ENCODE results near the gene UXS1. TPM values are rescaled to one million over a fixed set of nuclear protein-coding genes. Genes with fewer than 3 reads are reported as not detected.

Gene UXS1
- total and polyA plus RNA-seq, 11 donors: 11.0 to 36.9 (median 30.9) TPM

DNA sequence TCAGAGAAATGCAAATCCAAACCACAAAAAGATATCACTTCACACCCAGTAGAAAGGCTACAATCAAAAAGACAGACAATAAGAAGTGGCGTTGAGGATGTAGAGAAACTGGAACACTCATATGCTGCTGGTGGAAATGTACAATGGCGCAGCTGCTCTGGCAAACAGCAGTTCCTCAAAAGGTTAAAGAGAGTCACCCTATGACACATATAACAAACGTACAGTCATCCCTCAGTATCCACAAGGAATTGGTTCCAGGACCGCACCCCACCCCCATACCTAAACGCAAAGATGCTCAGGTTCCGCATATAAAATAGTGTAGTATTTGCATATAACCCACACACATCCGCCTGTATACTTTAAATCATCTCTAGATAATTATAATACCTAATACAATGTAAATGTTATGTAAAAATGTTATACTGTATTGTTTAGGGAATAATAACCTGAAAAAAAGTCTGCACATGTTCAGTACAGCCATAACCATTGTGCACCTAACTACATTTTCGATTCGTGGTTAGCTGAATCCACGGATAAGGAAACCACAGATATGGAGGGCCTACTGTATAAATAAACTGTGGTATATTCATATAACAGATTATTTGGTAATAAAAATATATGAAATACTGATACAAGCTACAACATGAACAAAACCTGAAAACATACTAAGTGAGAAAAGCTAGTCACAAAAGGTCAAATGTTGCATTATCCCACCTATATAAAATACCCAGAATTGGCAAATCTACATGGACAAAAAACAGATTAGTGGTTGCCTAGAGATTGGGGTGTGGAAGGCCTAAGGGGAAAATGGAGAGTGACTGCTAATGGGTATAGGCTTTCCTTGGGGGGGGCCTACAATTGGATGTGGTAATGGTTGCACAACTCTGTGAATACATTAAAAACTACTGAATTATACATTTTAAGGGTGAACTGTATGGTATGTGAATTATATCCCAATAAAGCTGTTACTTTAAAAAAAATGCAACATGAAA is 37.5 kb downstream of the UXS1 start:
- no peak overlapping the region for H3K4me3 ChIP-seq
- ATAC-seq (no peak), DNase-seq (no peak)
- H3K36me3 ChIP-seq: peaks cover 0 to 57% (median 17%) of the 10 kb centered on the region in 9 donors
- peaks cover 0 to 32% (median 16%) of the 10 kb centered on the region in 12 donors for H3K9me3 ChIP-seq
- 93 to 97% (median 95%) methylated on average over 10 of the region's 10 CpGs for WGBS, 4 donors
- TF ChIP-seq POLR2A (IDR thresholded peaks at IDR 0.05): no peak
- TF ChIP-seq, protein P1, sequence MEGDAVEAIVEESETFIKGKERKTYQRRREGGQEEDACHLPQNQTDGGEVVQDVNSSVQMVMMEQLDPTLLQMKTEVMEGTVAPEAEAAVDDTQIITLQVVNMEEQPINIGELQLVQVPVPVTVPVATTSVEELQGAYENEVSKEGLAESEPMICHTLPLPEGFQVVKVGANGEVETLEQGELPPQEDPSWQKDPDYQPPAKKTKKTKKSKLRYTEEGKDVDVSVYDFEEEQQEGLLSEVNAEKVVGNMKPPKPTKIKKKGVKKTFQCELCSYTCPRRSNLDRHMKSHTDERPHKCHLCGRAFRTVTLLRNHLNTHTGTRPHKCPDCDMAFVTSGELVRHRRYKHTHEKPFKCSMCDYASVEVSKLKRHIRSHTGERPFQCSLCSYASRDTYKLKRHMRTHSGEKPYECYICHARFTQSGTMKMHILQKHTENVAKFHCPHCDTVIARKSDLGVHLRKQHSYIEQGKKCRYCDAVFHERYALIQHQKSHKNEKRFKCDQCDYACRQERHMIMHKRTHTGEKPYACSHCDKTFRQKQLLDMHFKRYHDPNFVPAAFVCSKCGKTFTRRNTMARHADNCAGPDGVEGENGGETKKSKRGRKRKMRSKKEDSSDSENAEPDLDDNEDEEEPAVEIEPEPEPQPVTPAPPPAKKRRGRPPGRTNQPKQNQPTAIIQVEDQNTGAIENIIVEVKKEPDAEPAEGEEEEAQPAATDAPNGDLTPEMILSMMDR (IDR thresholded peaks at IDR 0.05): no peak
- H3K27ac ChIP-seq: no peak overlapping the region
- H3K27me3 ChIP-seq: no peaks in the 10 kb centered on the region
- H3K4me1 ChIP-seq: peaks cover 0 to 15% (median under 1%) of the 10 kb centered on the region in 12 donors
- intact Hi-C loops (cut with DNase I): no loop called here

DNA sequence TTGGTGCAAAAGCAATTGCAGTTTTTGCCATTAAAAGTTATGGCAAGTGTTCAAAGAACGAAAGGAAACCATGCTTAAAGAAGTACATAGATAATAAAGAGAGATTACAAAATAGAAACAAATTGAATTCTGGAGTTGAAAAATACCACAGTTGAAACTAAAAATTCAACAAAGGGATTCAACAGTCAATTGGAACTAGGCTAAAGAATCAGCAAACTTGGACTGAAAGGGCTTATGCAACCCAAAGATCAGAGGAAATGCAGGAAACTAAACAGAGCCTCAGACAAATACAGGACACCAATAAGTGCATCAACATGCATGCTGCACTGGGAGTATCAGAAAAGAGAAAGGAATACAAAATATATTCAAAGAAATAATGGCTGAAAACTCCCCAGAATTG is 40.3 kb downstream of the UXS1 start:
- DNase-seq (no peak), ATAC-seq (no peak)
- Histone ChIP-seq H3K36me3 (peaks cover 0 to 55% (median 19%) of the 10 kb centered on the region in 9 donors), H3K4me3 (no peak overlapping the region), H3K4me1 (no peaks in the 10 kb centered on the region), H3K27ac (no peak overlapping the region), H3K9me3 (peaks cover 0 to 32% (median 16%) of the 10 kb centered on the region in 12 donors), H3K27me3 (no peaks in the 10 kb centered on the region)
- TF ChIP-seq POLR2A (IDR thresholded peaks at IDR 0.05): no peak
- TF ChIP-seq, protein P1 (IDR thresholded peaks at IDR 0.05): no peak
- WGBS, 4 donors: 86 to 96% (median 92%) methylated on average over 1 of the region's 1 CpG
- intact Hi-C loops (cut with DNase I): no loop called here

DNA sequence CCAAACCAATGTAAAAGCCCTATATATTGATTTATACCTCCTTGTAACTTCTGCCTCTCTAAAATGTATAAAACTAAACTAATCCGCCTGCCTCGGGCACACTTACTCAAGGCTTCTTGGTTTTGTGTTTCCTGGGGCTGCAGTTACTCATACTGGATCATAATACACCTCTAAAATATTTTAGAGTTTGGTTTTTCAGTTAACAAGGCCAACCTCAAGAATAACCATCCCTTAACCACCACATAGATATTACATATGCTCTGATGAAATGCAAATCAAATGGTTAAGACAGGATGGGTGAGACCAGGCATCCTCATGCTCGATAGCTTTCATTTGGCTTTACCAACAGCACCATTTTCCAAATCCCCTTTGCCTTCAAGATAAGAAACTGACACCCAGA is 46.4 kb downstream of the UXS1 start:
- 92 to 95% (median 95%) methylated on average over 3 of the region's 3 CpGs for WGBS, 4 donors
- Histone ChIP-seq H3K27ac (no peak overlapping the region), H3K27me3 (no peaks in the 10 kb centered on the region), H3K4me3 (no peak overlapping the region), H3K9me3 (peaks cover 0 to 3% (median 0%) of the 10 kb centered on the region in 12 donors), H3K36me3 (peaks cover 0 to 23% (median 8%) of the 10 kb centered on the region in 9 donors), H3K4me1 (peaks cover 0 to 10% (median 0%) of the 10 kb centered on the region in 12 donors)
- no peak for TF ChIP-seq POLR2A (IDR thresholded peaks at IDR 0.05)
- TF ChIP-seq, protein P1 (IDR thresholded peaks at IDR 0.05): no peak
- ATAC-seq: no peak
- intact Hi-C loops (cut with DNase I): no loop called here
- DNase-seq: no peak

DNA sequence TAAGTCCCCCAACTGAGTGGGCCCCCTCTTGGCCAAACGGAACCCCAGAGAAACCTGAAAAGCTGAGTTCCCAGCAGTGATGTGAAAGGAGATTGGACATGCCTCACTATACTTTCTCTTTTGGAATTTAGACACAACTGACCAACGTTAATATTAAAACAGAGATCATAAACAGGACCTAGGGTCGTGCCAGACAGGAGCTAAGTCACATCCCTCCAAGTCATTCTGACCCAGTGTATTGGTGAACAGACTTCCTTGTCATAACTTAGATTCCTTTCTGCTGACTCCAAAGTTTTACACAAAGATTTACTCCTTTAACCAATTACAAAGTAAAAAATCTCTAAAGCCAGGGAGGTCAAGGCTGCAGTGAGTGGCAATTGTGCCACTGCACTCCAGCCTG is 46.9 kb downstream of the UXS1 start:
- H3K4me3 ChIP-seq: no peak overlapping the region
- no peaks in the 10 kb centered on the region for H3K9me3 ChIP-seq
- no peak for TF ChIP-seq POLR2A (IDR thresholded peaks at IDR 0.05)
- TF ChIP-seq, protein P1 (IDR thresholded peaks at IDR 0.05): no peak
- no peaks in the 10 kb centered on the region for H3K27me3 ChIP-seq
- ATAC-seq (no peak), DNase-seq (no peak)
- peaks cover 0 to 10% (median 0%) of the 10 kb centered on the region in 12 donors for H3K4me1 ChIP-seq
- H3K36me3 ChIP-seq: peaks cover 0 to 20% (median 8%) of the 10 kb centered on the region in 9 donors
- WGBS, 4 donors: 70 to 81% (median 76%) methylated on average over 3 of the region's 3 CpGs
- no peak overlapping the region for H3K27ac ChIP-seq
- intact Hi-C loops (cut with DNase I): no loop called here

All from heart left ventricle (tissue), 16 donors.